Measurements from ENCODE around the gene EPC1. TPM values are rescaled to one million over a fixed set of nuclear protein-coding genes. Genes with fewer than 3 reads are reported as not detected.

Gene EPC1
- total RNA-seq, 2 experiments from 2014 or later: 40.9 to 48.8 TPM

DNA sequence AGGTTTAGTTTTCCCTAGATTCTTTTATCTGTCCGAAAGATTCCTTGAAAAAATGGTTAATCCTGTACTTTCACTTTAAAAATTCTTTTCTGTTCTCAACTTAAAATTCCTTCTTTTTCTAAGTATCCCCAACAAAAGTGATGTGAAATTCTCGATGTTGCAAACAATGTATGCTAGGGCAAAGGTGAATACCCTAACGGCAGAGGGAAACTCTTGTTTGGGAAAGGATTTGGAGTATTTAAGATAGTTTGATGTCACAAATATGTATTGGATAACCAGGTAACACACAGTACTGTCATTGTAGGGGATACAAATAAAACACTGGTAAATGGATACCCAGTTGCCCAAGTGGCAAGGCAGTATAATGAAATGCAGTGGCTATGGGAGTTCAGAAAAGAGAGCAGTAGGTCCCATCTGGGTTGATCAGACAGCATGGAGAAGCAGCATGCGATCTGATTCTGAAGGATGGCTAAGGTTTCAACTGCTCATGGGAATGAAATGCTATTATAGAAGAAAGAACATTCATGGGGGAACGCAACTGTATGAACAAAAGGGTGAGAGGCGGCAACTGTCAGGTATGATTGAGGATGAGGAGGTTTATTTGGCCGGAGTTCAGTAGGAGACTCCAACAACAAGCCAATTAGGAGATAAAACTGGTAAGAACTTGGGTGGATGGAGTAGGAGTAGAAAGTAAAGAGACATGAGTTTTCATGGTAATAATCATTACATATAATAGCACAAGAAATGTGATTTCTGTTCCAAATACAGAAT lies 3.2 kb upstream of the EPC1 start:
- H3K36me3 ChIP-seq (ENCODE audit: insufficient read depth, low read length): peaks cover 18% of the 10 kb centered on the region
- no peak for TF ChIP-seq EZH2phosphoT487 (IDR thresholded peaks at IDR 0.05; ENCODE audit: borderline replicate concordance, low read depth, low read length)
- TF ChIP-seq, protein P1, sequence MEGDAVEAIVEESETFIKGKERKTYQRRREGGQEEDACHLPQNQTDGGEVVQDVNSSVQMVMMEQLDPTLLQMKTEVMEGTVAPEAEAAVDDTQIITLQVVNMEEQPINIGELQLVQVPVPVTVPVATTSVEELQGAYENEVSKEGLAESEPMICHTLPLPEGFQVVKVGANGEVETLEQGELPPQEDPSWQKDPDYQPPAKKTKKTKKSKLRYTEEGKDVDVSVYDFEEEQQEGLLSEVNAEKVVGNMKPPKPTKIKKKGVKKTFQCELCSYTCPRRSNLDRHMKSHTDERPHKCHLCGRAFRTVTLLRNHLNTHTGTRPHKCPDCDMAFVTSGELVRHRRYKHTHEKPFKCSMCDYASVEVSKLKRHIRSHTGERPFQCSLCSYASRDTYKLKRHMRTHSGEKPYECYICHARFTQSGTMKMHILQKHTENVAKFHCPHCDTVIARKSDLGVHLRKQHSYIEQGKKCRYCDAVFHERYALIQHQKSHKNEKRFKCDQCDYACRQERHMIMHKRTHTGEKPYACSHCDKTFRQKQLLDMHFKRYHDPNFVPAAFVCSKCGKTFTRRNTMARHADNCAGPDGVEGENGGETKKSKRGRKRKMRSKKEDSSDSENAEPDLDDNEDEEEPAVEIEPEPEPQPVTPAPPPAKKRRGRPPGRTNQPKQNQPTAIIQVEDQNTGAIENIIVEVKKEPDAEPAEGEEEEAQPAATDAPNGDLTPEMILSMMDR (conservative IDR thresholded peaks at IDR 0.05; ENCODE audit: low read length): no peak
- peak overlapping the region; percentile 80 for H3K4me2 ChIP-seq (ENCODE audit: low read length)
- ChIA-PET POLR2A (interaction anchor here (1.1 to 2.9 kb wide), 3 partner anchors 17 to 29 kb away, joined by 3 to 12 read pairs (median 9); no protein-coding TSS in a partner anchor), CTCF (ENCODE audit: unreplicated experiment) (no interaction called here)
- intact Hi-C loops (cut with micrococcal nuclease; ENCODE audit: unreplicated experiment): loop anchor here (10.0 kb wide), 1 partner anchor 425 kb away; the partner anchor contains the start of gene ARHGAP12
- no peaks in the 10 kb centered on the region for H3K9me2 ChIP-seq (ENCODE audit: insufficient read depth, low read length)
- H3K27ac ChIP-seq (ENCODE audit: low read depth, low read length, poor library complexity, severe bottlenecking): no peak overlapping the region
- peaks cover 77% of the 10 kb centered on the region for H3K79me2 ChIP-seq (ENCODE audit: insufficient read depth, low read depth, low read length)
- no peak overlapping the region for H3K4me3 ChIP-seq (ENCODE audit: low read depth, low read length, poor library complexity, severe bottlenecking)
- H3K9me3 ChIP-seq (ENCODE audit: low read length): peaks cover 12% of the 10 kb centered on the region; the same call in 1 of the 2 replicates
- BruUV-seq (replicated peaks): no TSS peak
- peaks cover 3% of the 10 kb centered on the region; the same call in 1 of the 2 replicates for H4K20me1 ChIP-seq (ENCODE audit: insufficient read depth, low read length)
- H2AFZ ChIP-seq (ENCODE audit: low read length): no peak overlapping the region
- DNase-seq (ENCODE audit: low spot score): no peak
- peaks cover 65% of the 10 kb centered on the region for H3K4me1 ChIP-seq (ENCODE audit: insufficient read depth, low read length, poor library complexity, severe bottlenecking)

DNA sequence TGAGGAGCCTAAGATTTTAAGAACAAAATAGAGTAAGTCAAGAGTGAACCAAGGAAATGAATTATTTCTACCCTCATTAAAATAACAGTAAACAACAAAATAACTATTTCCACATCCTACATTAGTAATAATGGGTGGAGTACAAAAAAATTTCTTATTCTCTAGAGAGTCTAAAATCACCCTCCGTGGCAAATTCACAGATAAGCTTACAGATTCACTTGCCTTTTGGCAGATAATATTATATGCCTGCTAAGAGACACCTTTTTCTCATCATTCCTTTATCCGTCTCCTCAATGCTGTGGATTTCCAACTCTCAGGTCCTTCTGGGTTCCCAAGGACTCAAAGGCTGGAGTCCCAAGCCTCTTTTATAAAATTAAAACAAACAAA lies 2.2 kb upstream of the EPC1 start:
- DNase-seq (ENCODE audit: low spot score): no peak
- Histone ChIP-seq H2AFZ (ENCODE audit: low read length) (no peak overlapping the region), H3K36me3 (ENCODE audit: insufficient read depth, low read length) (peaks cover 18% of the 10 kb centered on the region), H3K27ac (ENCODE audit: low read depth, low read length, poor library complexity, severe bottlenecking) (no peak overlapping the region), H4K20me1 (ENCODE audit: insufficient read depth, low read length) (peaks cover 5% of the 10 kb centered on the region; the same call in 1 of the 2 replicates), H3K9me3 (ENCODE audit: low read length) (0 out of 2 replicates have a peak, but pooled peaks cover 2% of the 10 kb centered on the region), H3K9me2 (ENCODE audit: insufficient read depth, low read length) (no peaks in the 10 kb centered on the region), H3K4me3 (ENCODE audit: low read depth, low read length, poor library complexity, severe bottlenecking) (no peak overlapping the region), H3K79me2 (ENCODE audit: insufficient read depth, low read depth, low read length) (peaks cover 77% of the 10 kb centered on the region), H3K4me1 (ENCODE audit: insufficient read depth, low read length, poor library complexity, severe bottlenecking) (peaks cover 75% of the 10 kb centered on the region), H3K4me2 (ENCODE audit: low read length) (peak overlapping the region; percentile 80)
- intact Hi-C loops (cut with micrococcal nuclease; ENCODE audit: unreplicated experiment): loop anchor here (10.0 kb wide), 1 partner anchor 424 kb away; the partner anchor contains the start of gene ARHGAP12
- no peak for TF ChIP-seq EZH2phosphoT487 (IDR thresholded peaks at IDR 0.05; ENCODE audit: borderline replicate concordance, low read depth, low read length)
- TF ChIP-seq, protein P1 (conservative IDR thresholded peaks at IDR 0.05; ENCODE audit: low read length): no peak
- POLR2A ChIA-PET: interaction anchor here (1.1 to 2.9 kb wide), 4 partner anchors 27 to 97 kb away, joined by 3 to 12 read pairs (median 7); no protein-coding TSS in a partner anchor
- no TSS peak for BruUV-seq (replicated peaks)
- CTCF ChIA-PET (ENCODE audit: unreplicated experiment): no interaction called here

Measured in OCI-LY7 (cell line).